Activated CD4-positive, CD25-positive, alpha-beta regulatory T cell treated with anti-CD3 and anti-CD28 coated beads, Interleukin-2, amount 50 U/mL, for 24 hours (primary cell): ENCODE data around the gene DTX2.
"Not testable (repeated sequence)": the region's sequence is repeated elsewhere in the genome, so short reads cannot be mapped to it uniquely, and the experiment has no call there.

Experiments used
- ATAC-seq, 2 donors: fragments of 150-1000 bp; cut with Tn5 transposase; one replicate each; pipeline ENCODE4 v1.10.0; 2021; ENCODE audit warnings: mild to moderate bottlenecking in 1 of 2, moderate library complexity in 1 of 2

Gene DTX2

GRCh38 chr7:76495717-76496116 is 34.2 kb downstream of the DTX2 start:
- not testable (repeated sequence) for ATAC-seq

DNA sequence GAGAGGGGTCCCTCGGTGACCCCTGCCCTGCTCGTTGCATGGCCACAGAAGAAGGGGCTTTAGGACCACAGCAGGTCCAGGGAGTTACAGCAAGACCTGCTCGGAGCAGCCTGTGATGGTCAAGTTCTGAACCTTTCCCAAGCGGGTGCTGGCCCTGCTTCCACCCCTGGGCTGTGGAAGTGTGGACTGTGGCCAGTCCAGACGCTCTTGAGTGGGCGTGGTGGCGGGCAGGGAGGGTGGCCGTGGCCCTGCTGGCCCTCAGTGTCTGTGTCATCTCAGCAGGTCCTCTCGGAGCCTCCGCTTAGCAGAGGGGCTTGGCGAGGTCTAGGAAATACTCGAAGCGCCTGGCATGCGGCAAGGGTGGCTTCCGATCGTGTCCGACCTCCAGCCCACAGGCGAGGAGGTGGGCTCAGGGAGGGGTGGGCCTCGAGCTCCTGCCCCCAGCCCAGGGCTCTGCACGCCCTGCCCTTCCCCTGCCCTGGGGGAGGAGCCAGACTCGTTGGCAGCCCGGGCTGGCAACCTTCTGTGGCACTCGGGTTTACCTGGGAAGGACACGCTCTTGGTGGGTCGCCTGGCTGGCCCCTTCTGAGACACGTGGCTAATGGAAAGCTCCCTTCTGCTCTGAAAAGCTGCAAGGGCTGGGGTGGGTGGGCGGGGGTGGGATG is 36.5 kb downstream of the DTX2 start:
- not testable (repeated sequence) for ATAC-seq

DNA sequence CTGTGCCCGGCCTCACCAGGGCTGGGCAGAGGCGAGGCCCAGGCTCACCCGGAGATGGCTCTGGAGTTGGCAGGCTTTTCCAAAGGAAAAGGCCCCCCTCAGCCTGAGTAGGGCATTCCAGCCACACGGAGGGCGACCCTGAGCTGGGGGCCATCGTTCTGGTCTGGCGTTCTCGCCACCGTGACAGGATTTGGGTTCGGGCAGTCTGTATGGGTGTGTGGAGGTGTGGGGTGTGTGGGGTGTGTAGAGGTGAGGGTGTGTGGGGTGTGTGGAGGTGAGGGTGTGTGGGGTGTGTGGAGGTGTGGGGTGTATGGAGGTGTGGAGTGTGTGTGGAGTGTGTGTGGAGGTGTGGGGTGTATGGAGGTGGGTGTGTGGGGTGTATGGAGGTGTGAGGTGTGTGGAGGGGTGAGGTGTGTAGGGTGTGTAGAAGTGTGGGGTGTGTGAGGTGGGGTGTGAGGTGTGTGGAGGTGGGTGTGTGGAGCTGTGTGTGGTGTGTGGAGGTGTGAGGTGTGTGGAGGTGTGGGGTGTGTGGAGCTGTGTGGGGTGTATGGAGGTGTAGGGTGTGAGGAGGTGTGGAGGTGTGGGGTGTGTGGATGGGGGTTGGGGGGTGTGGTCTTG is 37.2 kb downstream of the DTX2 start:
- ATAC-seq, result not testable (repeated sequence)

DNA sequence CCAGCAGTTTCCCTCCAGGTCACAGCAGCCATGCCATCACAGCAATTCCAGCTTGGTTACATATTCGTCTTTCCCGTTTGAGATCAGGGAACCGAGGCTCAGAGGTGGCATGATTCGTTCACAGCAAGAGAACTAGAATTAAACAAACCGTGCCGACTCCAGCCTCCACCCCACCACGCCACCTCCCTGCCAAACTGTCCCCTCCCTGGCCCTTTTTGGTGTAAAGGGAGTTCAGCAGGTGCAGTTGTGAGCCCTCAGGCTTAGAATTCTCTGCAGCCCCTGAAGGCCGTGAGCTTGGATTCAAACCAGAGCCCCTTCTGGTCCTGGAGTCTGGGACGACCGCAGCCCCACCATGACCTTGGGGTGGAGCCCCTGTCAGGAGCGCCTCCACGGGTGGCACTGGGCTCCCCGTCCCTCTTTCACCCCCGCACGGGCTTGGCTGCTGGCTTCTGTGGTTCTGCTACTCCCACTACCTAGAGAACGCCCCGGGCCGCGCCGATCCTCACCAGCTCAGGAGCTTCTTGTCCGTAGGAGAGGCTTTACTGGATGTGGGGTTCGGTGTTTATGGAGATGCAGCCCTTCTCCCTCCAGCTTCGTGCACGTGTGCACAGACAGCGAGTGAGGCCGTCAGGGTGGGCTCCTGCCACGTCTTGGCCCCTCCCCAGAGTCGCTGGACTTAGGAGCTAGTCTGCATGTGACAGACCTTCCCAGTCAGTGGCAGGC is 37.9 kb downstream of the DTX2 start:
- not testable (repeated sequence) for ATAC-seq

GRCh38 chr7:76499924-76500241 is 38.4 kb downstream of the DTX2 start:
- peak in 1 of 2 donors; percentile 21 for ATAC-seq

DNA sequence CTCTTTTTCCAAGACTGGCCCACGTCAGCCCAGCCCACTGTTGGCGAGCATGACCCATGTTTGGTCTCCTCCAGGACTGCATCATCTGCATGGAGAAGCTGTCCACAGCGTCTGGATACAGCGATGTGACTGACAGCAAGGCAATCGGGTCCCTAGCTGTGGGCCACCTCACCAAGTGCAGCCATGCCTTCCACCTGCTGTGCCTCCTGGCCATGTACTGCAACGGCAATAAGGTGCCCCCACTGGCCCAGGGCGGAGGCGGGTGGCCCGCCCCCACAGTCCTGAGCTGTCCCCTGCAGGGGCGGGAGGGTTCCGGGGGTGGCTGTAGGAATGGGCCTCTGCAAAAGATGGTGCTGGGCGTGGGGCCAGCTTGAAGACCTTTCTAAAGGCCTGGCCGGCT is 40.7 kb downstream of the DTX2 start:
- ATAC-seq, result not testable (repeated sequence)

- not testable (repeated sequence) for ATAC-seq
These were observed 41.3 kb downstream of the DTX2 start for GRCh38 chr7:76502836-76503235.

DNA sequence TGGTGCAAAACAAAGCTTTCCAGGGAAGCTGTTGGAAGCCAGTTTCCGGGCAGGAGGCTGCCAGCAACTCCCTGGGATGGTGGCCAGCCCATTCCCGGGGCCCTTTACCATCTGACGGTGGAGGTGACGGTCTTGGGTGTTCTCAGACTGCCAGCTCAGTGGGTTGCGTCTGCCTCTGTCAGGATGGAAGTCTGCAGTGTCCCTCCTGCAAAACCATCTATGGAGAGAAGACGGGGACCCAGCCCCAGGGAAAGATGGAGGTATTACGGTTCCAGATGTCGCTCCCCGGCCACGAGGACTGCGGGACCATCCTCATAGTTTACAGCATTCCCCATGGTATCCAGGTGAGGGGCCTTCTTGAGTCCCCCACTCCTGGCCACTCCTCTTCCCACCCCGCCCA is 41.7 kb downstream of the DTX2 start:
- ATAC-seq, result not testable (repeated sequence)

GRCh38 chr7:76504351-76505167 is 43.0 kb downstream of the DTX2 start:
- not testable (repeated sequence) for ATAC-seq

DNA sequence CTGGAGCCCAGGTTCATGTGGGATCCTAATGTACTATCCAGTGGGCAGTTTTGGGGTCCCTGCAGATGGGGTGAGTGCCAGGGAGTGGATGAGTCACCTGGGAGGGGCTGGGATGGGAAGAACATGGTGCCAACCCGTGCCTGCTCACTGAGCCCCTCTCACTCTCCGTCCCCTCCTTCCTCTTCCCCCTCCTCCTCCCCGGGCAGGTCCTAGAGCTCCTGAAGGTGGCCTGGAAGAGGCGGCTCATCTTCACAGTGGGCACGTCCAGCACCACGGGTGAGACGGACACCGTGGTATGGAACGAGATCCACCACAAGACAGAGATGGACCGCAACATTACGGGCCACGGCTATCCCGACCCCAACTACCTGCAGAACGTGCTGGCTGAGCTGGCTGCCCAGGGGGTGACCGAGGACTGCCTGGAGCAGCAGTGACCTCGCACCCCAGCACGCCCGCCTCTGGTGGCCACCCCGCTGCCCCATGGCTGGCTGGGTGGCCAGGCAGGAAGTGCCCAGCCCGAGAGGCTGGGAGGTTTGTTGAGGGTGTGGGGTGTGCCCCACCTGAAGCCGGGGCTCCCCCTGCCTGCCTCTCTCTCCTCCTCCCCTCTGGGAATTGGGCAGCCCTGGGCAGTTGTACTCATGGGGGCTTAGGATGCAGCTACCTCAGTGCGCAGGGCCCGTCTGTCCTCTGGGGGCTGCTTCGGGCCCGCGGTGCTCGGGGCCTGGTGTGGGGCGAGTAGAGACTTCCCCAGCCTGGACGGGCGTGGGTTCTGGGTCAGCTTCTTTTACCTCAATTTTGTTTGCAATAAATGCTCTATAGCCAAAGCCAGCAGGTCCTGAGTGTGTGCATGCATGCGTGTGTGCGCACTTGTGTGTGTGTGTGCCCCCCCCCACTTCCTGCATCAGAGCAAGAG is 43.9 kb downstream of the DTX2 start:
- ATAC-seq, result no peak

- ATAC-seq, result no peak
These were observed 44.6 kb downstream of the DTX2 start for GRCh38 chr7:76506081-76506440.

- ATAC-seq, result not testable (repeated sequence)
These were observed 45.1 kb downstream of the DTX2 start for GRCh38 chr7:76506643-76507042.

- ATAC-seq, result no peak
These were observed 46.4 kb downstream of the DTX2 start for GRCh38 chr7:76507723-76508406.

DNA sequence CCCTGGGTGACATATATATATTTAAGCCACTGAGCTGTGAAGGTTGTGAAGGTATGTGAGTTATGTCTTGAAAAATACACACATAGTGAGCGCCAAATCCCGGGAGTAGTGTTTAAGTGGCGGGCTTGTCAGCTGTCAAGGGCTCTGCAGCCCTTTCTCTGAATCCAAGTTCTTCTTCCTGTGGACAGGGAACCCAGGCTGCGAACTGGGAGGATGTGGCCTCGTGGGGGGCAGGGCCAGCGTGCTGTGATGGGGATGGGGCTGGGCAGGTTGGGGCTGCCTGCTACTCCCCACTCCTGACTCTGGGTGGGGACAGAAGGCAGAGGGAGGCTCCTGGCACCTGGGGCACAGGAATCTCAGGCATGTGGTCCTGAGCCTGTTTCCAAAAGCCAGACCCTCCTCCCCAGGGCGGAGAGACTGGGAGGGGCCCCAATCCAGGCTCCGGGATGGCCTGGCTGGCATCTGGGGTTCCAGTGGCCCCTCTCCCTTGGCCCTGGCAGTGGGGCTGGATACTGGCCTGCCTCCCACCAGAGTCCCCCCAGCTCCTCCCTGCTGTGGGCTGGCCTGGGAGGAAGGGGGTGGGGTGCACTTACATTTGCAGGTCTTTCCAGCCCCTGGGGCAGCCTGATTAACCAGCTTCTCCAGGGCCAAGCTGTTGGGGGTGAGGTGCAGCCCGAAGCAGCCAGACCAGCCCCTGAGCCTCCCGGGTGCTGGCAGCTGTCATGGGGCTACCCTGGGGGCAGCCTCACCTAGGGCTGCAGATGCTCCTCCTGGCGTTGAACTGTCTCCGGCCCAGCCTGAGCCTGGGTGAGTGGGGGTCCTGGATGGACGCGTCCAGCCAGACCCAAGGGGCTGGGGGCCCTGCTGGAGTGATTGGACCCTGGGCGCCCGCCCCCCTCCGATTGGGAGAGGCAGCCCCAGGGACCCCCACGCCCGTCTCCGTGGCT is 48.7 kb downstream of the DTX2 start, which contains the start of gene UPK3B:
Gene UPK3B, plus strand, starts transcription at position 622 of the 947 bp plus-strand sequence. Its CDS starts 101 bp downstream, at position 723.
- no peak for ATAC-seq

DNA sequence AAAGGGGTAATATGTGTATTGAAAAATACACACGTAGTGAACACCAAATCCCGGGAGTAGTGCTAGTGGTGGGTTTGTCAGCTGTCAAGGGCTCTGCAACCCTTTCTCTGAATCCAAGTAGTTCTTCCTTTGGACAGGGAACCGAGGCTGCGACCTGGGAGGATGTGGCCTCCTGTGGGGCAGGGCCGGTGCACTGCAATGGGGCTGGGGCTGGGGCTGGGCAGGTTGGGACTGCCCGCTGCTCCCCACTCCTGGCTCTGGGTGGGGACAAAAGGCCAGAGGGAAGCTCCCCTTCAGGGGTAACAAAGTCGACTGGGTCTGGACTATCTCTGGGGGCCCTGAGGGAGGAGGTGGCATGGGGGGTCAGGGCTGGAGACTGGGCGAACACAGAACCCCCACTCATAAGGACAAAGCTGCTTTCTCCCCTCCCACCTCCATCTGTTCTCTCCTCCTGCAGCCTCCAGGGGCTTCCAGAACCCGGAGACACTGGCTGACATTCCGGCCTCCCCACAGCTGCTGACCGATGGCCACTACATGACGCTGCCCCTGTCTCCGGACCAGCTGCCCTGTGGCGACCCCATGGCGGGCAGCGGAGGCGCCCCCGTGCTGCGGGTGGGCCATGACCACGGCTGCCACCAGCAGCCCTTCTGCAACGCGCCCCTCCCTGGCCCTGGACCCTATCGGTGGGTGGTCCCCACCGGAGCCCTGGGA is 49.8 kb downstream of the DTX2 start:
- ATAC-seq, result not testable (repeated sequence)

DNA sequence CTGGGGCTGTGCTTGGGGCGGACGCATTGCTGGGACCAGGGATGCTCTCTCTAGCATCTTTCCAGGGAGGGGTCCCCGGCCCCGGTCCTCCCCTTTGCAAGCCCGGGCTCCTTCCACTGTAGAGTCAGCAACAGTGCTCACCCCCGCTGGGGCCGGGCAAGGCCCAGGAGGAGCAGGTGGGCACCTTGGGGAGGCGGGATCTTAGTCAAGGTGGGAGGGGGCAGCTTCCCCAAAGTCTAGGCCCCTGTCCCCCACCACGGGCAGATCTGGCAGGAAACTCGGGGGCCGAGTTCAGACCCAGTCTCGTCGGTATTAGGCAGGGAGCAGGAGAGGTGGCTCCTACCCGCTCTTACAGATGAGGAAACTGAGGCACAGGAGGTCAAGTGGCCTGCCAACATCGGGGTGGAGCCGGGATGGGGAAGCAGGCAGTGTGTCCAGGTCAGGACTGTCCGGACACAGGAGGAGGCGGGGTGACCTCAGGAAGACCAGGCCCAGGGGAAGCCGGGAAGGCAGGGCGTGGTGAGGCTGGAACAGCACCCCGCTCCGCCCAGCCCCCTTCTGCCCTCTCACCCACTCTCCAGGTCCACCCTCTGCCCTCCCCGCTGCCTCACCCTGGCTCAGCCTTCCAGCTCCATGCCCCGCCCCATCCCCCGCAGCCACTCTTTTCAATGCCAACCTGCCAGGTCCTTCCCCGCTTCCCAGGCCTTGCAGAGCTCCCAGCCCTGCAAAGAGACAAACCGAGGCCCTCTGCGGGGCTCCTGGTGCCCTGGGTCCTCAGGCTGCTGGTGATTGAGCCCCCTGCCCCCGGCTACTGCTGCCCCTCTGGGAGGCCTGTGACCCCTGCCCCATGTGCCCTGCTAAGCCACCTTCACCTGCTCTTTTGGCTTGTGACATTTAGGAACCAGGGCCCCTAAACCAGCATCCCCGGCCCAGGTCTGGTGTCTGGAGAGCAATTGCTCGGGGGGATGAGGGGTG is 50.7 kb downstream of the DTX2 start:
- not testable (repeated sequence) for ATAC-seq

DNA sequence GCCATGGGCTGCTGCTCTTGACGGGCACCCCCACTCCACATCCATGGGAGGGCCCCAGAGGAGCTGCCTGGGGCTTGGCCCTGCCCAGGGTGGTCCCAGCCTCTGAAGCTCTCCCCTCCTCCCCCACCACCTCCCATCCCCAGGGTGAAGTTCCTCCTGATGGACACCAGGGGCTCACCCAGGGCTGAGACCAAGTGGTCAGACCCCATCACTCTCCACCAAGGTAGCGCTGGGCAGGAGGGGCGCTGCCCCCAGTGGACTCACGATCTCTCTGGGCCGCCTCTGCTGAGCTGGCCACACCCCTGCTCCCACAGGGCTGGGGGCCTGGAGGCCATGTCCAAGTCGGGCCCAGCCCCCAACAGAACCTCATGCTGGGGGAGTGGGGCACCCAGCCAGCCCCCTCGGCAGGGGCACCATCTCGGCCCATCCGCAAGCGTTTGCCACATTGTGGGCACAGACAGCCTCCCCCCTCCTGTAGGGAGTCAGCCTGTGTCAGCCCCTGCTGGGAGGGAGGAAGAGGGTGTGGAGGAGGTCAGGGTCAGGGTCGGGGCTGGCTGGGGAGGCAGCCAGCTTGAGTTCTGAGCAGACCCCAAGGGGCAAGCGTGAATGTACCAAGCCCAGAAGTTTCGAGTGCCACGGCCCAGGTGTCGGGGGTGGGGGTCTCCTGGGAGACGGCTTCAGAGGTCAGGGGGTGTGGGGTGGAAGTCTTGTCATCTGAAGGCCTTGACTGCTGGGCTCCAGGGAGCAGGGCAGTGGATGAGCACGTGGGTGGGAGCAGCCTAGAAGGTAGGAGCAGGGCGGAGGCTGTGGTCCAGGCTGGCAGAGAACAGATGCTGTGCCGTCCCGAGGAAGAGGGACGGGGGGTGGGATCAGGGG is 51.7 kb downstream of the DTX2 start:
- ATAC-seq, result peak in 1 of 2 donors; percentile 28
